IMR-90 (cell line): Measurements from ENCODE around the gene SRSF12.
"Not testable (repeated sequence)": the region's sequence is repeated elsewhere in the genome, so short reads cannot be mapped to it uniquely, and the experiment has no call there.

Experiments used
- CHD1 ChIP-seq: IDR thresholded peaks from 2 replicates; pipeline ENCODE4 v1.6.1; 2012; ENCODE audit warnings: low read depth, low read length, improper control_type of control experiment
- POLR2A ChIP-seq: IDR thresholded peaks from 2 replicates; pipeline ENCODE4 v1.6.1; 2012; ENCODE audit warnings: mild to moderate bottlenecking, low read depth, low read length
- RFX5 ChIP-seq: IDR thresholded peaks from 2 replicates; pipeline ENCODE4 v1.8.0; 2012; ENCODE audit warnings: low read depth, mild to moderate bottlenecking, low read length, moderate library complexity
- TF ChIP-seq, protein P1 (sequence below): conservative IDR thresholded peaks from 2 replicates; pipeline ENCODE4 v1.5.1; 2012; ENCODE audit warnings: mild to moderate bottlenecking, low read depth, low read length, improper control_type of control experiment
- TF ChIP-seq, protein P2 (sequence below): fragments of 150-350 bp; IDR thresholded peaks from 2 replicates; pipeline ENCODE4 v1.6.1; 2017; ENCODE audit warnings: mild to moderate bottlenecking, antibody characterized with exemption, low read length, low read depth

DNA sequence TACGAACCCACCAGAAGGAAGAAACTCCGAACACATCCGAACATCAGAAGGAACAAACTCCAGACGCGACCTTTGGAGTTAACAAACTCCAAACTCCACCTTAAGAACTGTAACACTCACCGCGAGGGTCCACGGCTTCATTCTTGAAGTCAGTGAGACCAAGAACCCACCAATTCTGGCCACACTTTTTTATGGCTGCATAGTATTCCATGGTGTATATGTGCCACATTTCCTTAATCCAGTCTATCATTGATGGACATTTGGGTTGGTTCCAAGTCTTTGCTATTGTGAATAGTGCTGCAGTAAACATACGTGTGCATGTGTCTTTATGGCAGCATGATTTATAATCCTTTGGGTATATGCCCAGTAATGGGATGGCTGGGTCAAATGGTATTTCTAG lies 51.8 kb downstream of the SRSF12 start:
- not testable (repeated sequence) for TF ChIP-seq CHD1, RFX5, POLR2A
- TF ChIP-seq, protein P1, sequence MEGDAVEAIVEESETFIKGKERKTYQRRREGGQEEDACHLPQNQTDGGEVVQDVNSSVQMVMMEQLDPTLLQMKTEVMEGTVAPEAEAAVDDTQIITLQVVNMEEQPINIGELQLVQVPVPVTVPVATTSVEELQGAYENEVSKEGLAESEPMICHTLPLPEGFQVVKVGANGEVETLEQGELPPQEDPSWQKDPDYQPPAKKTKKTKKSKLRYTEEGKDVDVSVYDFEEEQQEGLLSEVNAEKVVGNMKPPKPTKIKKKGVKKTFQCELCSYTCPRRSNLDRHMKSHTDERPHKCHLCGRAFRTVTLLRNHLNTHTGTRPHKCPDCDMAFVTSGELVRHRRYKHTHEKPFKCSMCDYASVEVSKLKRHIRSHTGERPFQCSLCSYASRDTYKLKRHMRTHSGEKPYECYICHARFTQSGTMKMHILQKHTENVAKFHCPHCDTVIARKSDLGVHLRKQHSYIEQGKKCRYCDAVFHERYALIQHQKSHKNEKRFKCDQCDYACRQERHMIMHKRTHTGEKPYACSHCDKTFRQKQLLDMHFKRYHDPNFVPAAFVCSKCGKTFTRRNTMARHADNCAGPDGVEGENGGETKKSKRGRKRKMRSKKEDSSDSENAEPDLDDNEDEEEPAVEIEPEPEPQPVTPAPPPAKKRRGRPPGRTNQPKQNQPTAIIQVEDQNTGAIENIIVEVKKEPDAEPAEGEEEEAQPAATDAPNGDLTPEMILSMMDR: not testable (repeated sequence)
- TF ChIP-seq, protein P2, sequence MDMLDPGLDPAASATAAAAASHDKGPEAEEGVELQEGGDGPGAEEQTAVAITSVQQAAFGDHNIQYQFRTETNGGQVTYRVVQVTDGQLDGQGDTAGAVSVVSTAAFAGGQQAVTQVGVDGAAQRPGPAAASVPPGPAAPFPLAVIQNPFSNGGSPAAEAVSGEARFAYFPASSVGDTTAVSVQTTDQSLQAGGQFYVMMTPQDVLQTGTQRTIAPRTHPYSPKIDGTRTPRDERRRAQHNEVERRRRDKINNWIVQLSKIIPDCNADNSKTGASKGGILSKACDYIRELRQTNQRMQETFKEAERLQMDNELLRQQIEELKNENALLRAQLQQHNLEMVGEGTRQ: not testable (repeated sequence)
